ENCODE data around the gene KRTAP9-3. TPM values are rescaled to one million over a fixed set of nuclear protein-coding genes. Genes with fewer than 3 reads are reported as not detected.
"Not testable (repeated sequence)": the region's sequence is repeated elsewhere in the genome, so short reads cannot be mapped to it uniquely, and the experiment has no call there.

The KRTAP9-3 gene
- total RNA-seq, 4 donors from 2014 or later: not detected

DNA sequence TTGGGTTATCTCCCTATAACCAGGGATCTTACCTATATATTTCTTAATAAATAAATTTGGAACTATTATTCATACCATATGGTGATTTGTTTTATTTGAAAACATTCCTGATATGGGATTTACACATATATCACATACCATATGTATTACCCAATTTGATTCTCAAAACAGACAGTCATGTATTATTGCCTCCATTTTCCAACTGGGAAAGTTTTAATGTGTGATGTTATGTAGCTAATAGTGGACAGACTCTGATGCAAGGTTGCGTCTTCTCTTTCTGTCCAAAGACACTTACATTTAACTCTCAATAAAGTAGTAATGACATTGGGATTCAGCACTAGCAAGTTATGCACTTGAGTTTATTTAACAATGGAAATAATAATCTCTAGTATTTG is 24.0 kb downstream of the KRTAP9-3 start:
- ATAC-seq (ENCODE audit: low FRiP score) (no peak), DNase-seq (ENCODE audit: low spot score) (no peak)
- no peak for TF ChIP-seq CTCF (IDR thresholded peaks at IDR 0.05)

DNA sequence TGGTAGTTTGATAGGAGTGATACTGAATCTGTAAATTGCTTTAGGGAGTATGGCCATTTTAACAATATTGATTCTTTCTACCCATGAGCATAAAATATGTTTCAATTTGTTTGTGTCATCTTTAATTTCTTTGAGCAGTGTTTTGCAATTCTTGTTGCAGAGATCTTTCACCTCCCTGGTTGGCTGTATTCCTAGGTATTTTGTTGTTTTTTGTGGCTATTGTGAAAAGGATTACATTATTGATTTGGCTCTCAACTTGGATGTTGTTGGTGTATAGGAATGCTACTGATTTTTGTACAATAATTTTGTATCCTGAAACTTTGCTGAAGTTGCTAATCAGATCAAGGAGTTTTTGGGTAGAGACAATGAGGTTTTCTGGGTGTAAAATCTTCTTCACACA is 26.2 kb downstream of the KRTAP9-3 start:
- TF ChIP-seq CTCF (IDR thresholded peaks at IDR 0.05): no peak
- ATAC-seq (ENCODE audit: low FRiP score) (no peak), DNase-seq (ENCODE audit: low spot score) (no peak)

DNA sequence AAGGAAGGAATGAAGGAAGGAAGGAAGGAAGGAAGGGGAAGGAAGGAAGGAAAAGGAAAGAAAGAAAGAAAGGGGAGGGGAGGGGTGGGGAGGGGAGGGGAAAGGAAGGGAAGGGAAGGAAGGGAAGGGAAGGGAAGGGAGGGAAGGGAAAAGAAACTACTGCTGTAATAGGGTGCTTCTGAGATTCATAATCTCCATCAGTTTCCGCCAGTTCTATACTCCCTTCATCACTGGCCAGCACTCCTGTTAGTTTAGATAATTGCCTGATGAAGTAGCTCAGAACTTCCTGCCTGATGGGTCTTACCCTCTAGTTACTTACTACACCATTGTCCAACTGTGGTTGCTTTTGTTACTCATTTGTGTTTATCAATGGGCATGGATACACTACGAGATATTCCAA is 31.0 kb downstream of the KRTAP9-3 start:
- no peak for TF ChIP-seq CTCF (IDR thresholded peaks at IDR 0.05)
- ATAC-seq (ENCODE audit: low FRiP score) (no peak), DNase-seq (ENCODE audit: low spot score) (no peak)

DNA sequence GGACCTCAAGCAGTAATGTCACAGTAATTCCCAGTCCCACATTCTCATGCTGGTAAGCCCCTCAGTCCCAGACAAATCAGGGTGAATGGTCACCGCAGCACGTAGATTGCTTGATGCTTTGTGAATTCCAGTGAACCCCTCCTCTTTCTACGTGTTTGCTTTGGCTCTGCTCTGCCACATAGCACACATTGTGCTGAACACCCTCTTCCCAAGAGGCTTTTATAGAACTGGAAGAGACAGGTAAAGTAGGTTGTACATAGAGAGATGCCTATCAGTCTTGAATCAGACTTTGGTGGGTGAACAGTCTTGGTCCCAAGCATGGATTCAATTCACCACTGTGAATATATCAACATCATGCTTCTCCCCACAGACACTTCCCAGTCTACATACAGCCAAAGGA is 32.4 kb downstream of the KRTAP9-3 start:
- no peak for ATAC-seq (ENCODE audit: low FRiP score)
- no peak for TF ChIP-seq CTCF (IDR thresholded peaks at IDR 0.05)
- no peak for DNase-seq (ENCODE audit: low spot score)

- TF ChIP-seq CTCF (IDR thresholded peaks at IDR 0.05): no peak
- DNase-seq (ENCODE audit: low spot score) (no peak), ATAC-seq (ENCODE audit: low FRiP score) (no peak)
These were observed 32.8 kb downstream of the KRTAP9-3 start, which contains the start of gene KRTAP9-6 for GRCh38 chr17:41265078-41265477. TSS of gene KRTAP9-6 (plus strand) at chr17:41265378. CDS start at chr17:41265378, 0 bp downstream.

DNA sequence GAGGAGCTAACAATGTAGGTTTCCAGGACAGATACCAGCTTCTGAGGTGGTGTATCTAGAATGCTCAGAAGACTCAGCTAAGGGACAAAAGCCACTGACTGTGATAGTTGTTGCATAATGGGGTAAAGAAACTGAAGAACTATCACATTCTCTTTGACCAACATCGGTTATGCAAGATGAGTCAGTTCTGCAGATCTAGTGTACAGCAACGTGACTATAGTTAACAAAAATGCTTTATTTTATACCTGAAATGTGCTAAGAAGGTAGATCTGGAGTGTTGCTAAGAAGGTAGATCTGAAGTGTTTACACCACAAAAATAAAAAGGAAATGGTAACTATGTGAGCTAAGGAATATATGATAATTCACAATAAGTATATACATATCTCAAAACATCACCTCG is 35.5 kb downstream of the KRTAP9-3 start:
- ATAC-seq (ENCODE audit: low FRiP score) (no peak), DNase-seq (ENCODE audit: low spot score) (no peak)
- TF ChIP-seq CTCF (IDR thresholded peaks at IDR 0.05): no peak

DNA sequence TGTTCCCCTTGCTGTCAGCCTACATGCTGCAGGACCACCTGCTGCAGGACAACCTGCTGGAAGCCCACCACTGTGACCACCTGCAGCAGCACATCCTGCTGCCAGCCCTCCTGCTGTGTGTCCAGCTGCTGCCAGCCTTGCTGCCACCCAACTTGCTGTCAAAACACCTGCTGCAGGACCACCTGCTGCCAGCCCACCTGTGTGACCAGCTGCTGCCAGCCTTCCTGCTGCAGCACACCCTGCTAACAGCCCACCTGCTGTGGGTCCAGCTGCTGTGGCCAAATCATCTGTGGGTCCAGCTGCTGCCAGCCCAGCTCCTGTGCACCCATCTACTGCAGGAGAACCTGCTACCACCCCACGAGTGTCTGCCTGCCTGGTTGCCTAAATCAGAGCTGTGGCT is 39.1 kb downstream of the KRTAP9-3 start:
- ATAC-seq (ENCODE audit: low FRiP score): not testable (repeated sequence)

GRCh38 chr17:41271858-41272257 is 39.6 kb downstream of the KRTAP9-3 start:
- TF ChIP-seq CTCF (IDR thresholded peaks at IDR 0.05): no peak
- no peak for DNase-seq (ENCODE audit: low spot score)
- ATAC-seq (ENCODE audit: low FRiP score): no peak

More for the DNA sequence above, 39.1 kb downstream of the KRTAP9-3 start:
- not testable (repeated sequence) for DNase-seq (ENCODE audit: low spot score)

GRCh38 chr17:41275648-41276190 is 43.5 kb downstream of the KRTAP9-3 start, which contains the start of gene KRTAP9-7:
TSS of gene KRTAP9-7 (plus strand) at chr17:41275698. CDS start at chr17:41275698, 0 bp downstream.
- DNase-seq (ENCODE audit: low spot score); ATAC-seq (ENCODE audit: low FRiP score): not testable (repeated sequence)

Data from omental fat pad (tissue), 4 donors.